Measurements from ENCODE around the gene GAK. TPM values are rescaled to one million over a fixed set of nuclear protein-coding genes. Genes with fewer than 3 reads are reported as not detected.

GAK gene
- total RNA-seq, 2 donors from 2014 or later = 197 to 265 TPM

DNA sequence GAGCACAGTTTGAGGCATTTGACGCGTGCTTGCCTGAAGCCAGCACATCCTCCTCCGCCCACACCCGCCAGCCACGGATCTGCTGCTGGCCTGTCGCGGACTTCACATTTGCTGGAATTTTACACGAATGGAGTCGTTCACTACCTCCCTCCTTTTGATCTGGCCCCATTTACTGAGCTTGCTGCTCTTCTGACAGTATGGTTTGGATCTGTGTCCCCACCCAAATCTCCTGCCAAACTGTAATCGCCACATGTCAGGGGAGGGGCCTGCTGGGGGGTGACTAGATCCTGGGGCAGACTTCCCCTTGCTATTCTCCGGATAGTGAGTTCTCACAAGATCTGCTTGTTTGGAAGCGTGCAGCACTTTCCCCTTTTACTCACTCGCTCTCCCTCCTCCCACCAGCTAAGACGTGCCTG is 86.3 kb downstream of the GAK start:
- intact Hi-C loops (cut with DNase I, micrococcal nuclease) = no loop called here
- ATAC-seq (no peak), DNase-seq (no peak)

DNA sequence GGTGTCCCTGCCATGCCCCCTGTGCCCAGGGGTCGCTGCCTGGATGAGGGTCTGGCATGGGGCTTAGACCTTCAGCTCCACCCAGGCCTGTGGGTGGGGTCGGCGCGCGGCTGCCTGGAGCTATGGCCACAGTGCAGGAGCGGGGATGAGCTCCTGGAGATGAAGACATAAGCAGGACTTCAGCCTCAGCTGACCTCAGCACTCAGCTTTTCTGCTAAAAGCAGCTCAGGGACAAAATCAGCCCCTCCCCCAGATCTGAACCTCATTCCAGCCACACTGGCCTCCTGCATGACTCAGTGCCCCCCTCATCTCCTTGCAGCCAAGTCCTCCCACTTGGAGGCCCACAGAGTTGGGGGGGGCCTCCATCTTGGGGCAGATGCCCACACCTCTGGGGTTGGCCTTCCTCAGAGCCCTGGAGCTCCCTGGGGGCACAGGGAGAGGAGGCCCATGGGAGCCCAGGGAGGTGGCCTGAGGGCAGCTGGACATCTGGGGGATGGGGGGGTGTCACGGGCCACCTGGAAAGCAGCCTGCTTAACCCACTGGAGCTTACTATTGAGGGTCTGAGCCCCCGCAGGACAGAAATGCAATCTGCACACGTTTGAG is 86.8 kb downstream of the GAK start:
- no peak for DNase-seq
- intact Hi-C loops (cut with DNase I, micrococcal nuclease) = no loop called here
- no peak for ATAC-seq

DNA sequence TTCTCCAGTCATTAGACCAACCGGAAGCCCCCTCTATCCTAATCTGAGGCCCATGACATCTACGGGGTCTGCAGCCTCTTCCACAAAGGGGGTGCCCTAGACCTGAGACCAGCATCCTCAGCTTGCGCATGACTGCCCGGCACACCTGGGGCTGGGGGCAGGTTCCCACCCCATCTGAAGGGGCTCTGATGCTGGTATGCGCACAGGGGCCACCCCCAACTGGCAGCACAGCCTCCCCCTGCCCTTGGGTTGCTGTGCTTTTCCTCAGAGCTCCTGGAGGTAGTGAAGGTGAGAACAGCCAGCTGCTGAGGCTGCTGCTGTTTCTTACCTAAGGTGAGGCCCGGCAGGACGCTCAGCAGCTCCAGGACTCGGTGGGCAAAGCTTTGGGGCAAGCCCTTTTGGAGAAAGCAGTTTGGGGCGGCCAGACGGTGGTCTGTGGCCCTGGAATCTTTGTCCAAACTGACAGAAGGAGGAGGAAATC is 87.3 kb downstream of the GAK start:
- intact Hi-C loops (cut with DNase I, micrococcal nuclease) = no loop called here
- ATAC-seq (no peak), DNase-seq (no peak)

DNA sequence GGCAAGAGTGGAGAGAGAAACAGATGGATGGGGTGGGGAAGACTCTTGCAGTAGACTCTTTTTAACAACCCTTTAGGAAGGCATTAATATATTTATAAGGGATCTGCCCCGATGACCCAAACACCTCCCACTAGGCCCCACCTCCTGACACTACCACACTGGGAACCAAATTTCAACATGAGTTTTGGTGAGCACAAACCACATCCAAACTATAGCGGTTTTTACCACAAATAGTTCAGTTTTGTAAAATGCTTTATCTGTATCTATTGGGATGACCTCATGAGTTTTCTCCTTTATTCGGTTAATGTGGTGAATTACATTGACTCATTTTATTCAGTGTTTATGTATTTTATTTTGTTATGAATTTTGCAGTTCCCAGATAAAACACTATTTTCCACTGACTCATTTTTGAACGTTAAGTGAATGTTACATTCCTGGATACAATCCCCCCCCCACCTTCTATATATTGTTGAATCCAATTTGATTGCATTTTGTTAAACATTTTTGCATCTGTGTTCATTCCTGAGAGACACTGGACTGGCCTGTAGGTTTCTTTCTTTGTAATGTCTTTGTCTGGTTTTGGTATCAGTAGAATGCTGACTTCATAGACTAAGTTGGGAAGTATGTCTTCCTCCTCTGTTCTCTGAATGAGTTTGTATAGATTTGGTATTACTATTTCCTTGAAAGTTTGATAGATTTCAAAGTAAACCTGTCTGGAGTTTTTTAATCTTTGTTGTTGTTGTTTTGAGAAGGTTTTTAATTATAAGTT is 92.3 kb downstream of the GAK start:
- ATAC-seq (no peak), DNase-seq (no peak)
- intact Hi-C loops (cut with DNase I, micrococcal nuclease) = no loop called here

DNA sequence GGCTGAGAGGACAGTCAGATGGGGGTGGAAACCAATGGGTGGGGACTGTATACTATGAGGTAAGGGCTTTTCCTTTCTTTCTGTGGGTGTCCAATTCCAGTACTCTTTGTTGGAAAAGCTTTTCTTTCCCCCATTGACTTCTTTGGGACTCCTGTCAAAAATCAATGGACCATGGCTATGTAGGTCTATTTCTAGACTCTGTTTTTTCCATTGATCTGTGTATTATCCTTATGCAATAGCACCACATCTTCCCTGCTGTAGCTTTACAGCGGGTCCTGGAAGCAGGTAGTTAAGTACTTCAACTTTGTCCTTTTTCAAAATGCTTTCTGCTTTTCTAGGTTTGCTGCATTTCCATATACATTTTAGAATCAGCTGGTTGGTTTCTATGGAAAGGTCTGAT is 94.3 kb downstream of the GAK start:
- intact Hi-C loops (cut with DNase I, micrococcal nuclease) = no loop called here
- DNase-seq = no peak
- no peak for ATAC-seq

DNA sequence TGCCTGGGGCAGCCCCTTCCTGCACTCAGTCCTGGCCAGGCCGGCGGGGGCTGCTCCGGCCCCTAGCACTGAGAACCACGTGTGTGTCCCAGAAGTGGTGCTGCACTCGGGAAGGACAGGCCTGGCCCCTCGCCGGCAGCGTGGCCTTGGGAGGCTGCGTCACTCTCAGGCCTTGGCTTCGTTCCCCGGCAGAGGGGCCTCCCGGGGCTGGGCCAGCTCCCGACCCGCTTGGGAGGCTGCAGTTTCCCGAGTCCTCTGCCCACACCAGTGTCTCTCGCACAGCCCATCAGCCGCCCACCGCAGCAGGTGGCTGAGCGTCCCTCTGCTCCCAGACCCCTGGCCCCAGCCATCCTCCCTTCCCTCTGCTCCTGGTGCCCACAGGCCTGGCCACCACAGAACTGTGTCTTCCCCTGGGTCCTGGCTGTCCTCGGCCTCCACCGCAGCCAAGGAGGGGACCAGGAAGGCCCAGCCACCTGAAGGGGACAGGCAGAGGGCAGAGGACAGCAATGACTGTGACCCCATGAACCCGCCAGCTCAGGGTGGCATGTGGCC is 95.3 kb downstream of the GAK start:
- no peak for ATAC-seq
- intact Hi-C loops (cut with DNase I, micrococcal nuclease) = no loop called here
- no peak for DNase-seq

DNA sequence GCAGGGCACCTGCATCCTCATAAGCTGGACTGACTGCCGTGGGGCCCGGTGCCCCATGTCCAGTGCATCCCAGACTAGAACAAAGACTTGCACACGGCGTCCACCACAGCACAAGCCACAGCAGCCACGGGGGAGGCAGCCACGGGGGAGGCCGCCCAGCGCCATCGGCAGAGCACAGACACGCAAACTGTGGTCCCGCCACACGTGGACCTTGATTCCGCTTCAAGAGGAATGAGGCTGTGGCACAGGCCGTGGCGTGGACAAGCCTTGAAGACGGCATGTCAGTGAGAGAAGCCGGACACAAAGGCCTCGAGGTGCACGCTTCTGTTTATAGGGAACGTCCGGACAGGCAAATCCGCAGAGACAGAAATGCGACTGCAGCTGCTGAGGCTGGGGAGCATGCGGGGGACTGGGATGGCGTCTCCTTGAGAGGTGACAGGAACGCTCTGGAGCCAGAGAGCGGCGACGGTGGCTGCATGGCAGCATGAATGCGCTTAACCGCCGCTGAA is 96.1 kb downstream of the GAK start:
- ATAC-seq (peak; percentile 7), DNase-seq (no peak)
- intact Hi-C loops (cut with DNase I, micrococcal nuclease) = no loop called here

DNA sequence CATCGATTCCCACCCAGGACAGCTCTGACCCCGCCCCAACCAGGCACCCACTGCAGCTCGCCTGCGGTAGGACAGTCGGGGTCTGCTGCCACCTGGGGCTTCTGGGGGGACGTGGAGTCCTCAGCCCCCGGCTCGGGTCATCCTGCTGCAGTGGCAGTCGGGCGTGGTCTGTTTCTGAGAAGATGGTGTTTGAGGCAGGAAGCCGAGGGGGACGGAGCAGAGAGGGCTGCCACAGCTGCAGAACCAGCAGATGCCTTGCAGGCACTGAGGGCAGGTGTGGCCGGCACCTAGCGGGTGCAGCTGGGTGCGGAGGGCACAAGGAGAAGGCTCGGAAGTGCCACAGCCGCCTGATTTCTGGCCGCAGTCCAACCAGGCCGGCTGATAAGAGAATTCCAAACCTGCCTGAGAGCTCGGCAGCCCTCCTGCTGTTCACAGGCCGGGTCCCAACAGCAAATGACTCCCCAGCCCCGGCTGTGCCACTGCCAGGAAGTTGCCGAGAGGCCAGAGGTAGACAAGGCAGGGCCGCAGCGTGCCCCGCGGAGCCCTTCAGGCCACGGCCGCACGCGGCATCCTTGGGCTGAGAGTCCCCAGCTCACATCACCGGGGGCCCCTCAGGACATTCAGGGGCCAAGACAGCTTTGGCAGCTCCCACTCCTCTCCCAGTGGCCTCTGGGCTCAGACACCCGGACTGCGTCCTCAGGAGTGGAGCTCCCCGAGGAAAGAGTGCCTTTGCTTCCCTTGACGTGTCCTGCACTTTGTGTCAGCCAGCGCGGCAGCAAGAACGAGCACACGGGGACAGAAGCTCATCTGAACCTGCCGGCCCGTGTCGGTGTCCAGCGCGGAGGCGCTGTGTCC is 96.7 kb downstream of the GAK start:
- DNase-seq (peak in 1 of 2 donors; percentile 44), ATAC-seq (peak; percentile 76)
- intact Hi-C loops (cut with DNase I, micrococcal nuclease) = no loop called here

DNA sequence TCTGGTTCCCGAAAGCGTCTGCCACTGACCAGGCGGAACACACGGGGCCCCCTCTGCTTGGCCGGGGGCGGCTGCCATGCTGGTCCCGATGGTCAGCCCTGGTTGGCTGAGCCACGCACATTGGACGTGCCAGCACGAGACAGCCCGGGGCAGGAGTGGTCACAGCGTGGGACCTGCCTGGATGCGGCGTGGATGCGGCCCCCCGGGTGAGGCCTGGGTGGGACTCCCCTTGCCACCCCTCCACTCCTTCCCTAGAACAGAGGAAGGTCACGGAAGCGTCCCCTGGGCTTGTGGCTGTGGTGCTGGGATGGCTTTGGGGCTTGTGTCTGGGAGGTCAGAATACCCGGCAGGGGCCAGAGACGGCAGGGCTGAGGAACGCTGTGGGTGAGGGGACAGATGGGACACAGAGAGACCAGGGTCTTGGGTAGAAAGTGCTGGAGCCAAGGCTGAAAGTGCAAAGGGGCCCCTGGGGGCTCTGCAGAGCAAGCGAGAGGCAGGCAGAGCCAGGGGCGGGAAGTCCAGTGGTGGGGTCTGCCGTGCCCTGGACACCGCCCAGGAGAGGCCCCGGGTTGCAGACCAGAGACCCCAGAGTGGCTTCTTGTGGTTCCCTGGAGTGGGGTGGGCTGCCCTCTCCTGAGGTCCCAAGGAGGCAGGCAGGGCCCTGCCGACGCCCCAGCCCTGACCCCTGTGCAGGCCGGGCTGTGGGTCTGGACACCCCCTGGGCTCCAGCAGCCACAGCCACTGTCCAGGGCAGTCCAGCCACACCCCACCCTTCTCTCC is 97.6 kb downstream of the GAK start:
- intact Hi-C loops (cut with DNase I, micrococcal nuclease) = no loop called here
- DNase-seq = no peak
- no peak for ATAC-seq

DNA sequence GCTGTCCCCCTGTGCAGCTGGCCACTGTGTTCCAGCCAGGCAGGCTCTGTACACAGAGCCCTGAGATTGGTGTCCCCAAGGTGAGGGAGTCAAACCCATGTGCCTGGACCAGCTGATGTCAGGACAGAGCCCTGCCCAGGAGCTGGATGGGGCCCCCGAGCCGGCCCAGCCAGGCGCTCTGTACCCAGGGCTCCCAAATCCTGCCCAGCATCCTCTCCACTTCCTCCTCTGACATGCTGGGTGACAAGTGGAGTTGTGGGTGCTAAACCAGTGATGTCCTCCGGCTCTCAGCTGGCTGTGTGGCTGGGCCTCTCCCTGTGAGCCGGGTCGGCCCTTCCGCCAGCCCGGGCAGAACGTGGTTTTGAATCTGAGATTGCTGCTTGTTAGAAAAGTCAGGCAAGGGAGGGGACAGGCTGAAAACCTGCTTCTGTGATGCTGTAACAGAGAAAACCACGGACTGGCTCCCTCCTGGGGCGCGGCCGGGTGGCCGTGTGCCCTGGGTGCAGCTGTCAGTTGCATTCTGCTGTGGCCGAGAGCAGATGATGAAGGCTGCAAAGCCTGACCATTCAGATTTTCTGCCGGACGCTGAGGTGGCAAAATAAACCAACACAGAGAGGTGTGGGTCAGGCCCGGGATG is 98.3 kb downstream of the GAK start:
- ATAC-seq = no peak
- no peak for DNase-seq
- intact Hi-C loops (cut with DNase I, micrococcal nuclease) = no loop called here

DNA sequence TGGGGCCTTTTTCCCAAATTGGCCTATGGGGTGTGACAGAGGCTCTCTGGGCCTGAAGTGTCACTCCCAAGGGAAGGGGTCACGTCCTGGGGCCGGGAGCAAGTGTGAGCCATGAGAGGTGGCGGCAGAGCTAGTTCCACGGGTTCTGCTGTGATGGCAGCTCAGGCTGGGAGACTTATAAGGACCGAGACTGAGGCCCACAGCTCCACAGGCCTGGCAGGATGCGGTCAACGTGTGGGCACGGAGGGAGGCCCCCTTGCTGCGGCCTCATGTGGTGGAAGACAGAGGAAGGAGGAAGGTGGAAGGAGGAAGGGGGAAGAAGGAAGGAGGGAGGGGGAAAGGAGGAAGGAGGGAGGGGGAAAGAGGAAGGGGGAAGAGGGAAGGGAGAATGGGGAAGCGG is 99.0 kb downstream of the GAK start:
- intact Hi-C loops (cut with DNase I, micrococcal nuclease) = no loop called here
- DNase-seq (no peak), ATAC-seq (no peak)

DNA sequence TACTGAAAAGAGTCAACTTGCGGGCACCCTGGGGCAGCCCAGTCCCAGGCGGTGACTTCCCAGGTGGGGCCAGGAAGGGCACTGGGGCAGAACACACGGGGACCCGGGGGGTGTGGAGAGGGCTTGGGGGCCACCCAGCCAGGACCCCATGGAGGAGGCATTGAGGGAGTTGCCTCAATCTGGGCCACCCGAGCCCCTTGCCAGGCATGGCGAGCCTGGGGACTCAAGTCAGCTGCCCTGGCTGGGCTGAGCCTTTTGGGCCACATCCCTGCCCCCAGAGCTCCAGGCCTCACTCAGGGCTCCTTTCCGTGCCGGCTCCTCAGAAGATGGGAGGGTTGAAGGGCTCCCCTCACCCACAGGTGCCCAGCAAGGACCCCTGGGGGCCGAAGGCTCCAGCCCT is 99.6 kb downstream of the GAK start:
- ATAC-seq (no peak), DNase-seq (no peak)
- intact Hi-C loops (cut with DNase I, micrococcal nuclease) = no loop called here

DNA sequence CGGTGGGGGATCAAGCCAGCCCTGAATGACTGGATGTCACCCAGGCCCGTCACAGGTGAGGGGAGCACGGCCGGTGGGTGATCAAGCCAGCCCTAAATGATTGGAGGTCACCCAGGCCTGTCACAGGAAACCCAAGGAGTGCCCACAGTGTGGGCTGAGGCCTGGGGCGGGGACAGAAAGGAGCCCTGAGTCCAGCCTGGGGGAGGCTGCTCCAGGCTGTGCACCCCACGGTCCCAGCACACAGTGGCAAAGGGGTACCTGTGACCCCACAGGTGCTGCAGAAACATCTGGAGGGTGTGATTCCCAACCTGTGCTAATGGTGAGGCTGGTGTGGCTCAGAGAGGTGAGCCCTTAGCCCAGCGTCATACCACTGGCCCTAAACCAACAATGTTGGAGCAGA is 100.0 kb downstream of the GAK start:
- ATAC-seq = no peak
- intact Hi-C loops (cut with DNase I, micrococcal nuclease) = no loop called here
- DNase-seq = no peak

DNA sequence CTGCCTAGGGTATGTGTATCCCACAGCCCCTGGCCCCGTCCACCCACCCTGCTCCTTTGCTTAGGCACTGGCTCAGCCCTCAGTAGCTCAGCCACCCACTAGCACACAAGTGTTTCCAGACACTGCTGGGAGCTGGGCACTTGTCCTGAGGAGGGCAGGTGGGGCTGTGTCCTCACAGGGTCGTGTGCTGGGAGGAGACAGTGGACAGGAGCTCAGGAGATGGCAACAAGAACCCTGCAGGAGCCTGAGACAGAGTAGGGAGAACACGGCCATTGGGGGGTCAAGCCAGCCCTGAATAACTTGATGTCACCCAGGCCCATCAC is 100.7 kb downstream of the GAK start:
- intact Hi-C loops (cut with DNase I, micrococcal nuclease) = no loop called here
- no peak for DNase-seq

DNA sequence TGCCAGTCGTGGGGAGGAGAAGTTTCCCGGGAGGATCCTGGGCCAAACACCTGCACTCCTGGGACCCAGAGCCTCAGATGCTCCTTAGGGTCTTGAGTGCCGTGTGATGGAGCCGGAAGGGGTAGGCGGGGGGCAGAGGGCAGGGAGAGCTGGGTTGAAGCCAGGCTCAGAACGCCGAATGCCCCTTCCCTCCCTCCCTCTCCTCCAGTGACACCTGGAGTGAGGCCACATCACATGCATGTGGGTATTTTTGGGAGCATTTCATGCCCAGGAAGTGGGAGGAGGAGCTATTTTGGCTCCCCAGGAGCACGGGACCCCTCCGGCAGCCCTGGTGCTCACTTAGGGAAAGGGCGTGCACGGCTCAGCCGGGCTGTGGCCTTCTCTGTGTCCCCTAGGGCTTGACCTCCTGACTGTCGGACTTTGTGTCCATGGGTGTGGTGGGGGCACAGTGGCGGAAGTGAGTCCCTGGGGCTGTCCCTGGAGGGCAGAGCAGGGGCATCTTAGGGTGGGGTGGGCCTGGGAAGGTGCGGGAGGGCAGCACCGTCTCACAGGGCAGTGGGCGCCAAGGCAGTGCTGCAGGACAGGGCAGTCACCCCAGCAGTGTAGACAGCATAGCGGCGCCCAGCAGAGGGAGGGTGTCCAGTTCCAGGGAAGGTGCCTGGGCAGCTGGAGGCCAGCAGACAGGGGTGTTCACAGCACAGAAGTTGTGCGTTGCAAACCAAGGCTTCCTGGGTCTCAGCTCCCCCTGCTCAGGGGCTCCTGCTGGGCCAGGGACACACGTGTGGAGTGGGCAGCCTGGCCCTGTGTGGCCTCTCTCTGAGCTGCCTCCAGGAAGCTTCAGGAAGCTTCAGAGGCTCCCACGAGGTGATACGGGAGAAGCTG is 101.3 kb downstream of the GAK start:
- DNase-seq = no peak
- no peak for ATAC-seq
- intact Hi-C loops (cut with DNase I, micrococcal nuclease) = no loop called here

More for the DNA sequence above, 100.7 kb downstream of the GAK start:
- ATAC-seq = no peak

DNA sequence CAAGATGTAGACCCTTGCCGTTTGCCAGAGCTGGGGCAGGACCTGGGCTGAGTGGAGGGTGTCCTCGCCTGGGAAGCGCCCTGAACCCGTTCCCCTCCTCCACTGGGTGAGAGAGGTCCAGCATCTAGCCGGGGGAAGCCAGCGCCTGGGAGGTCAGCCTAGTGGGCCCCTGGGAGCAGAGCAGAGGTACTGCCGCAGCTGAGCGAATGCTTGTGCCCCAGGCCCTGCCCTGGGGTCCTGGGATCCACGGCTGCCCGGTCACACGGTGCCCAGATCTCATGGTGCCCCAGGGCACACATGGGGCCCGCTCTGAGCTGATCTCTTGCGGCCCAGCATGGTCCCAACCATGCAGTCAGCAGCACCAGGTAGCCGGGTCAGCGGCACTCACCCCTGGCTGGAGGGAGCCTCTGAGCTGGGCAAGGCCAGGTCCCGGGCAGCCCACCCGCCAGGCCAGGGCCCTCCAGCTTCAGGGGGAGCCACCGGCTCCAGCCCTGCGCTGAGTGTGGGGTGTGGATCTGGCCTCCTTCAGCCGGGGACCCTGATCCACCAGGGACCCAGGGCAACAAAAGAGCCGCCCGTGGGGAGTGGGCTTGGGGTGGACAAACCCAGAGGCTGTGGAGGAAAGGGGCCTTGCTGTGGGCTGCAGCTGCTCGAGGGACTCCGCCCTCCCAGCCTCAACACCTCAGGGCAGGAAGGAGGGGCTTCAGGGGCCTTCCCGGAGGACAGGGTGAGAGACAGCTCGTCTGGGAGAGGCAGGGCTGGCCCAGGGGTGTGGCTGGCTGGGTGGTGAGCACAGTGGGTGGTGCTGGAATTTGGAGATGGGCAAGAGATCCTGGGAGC is 102.1 kb downstream of the GAK start:
- intact Hi-C loops (cut with DNase I, micrococcal nuclease) = no loop called here
- ATAC-seq = no peak
- no peak for DNase-seq

Measured in left colon (tissue), 2 donors.